WTC11 (cell line): Measurements from ENCODE around the gene PLCL2.

Source experiments
- CTCF ChIP-seq: fragments of 200-600 bp; IDR thresholded peaks from 2 replicates; pipeline ENCODE4 v1.8.0; 2022; ENCODE audit warnings: antibody characterized with exemption
- IRF2 ChIP-seq: sonication (generic); formaldehyde crosslinking; IDR thresholded peaks from 2 replicates; pipeline ENCODE4 v1.8.0; 2022; ENCODE audit warnings: low read depth, missing genetic modification reagents, borderline replicate concordance
- ZNF416 ChIP-seq: fragments of 250-450 bp; sonication (Bioruptor Pico); IDR thresholded peaks from 2 replicates; pipeline ENCODE4 v1.9.0; 2021; ENCODE audit warnings: mild to moderate bottlenecking, inconsistent platforms
- ZNF423 ChIP-seq: fragments of 250-450 bp; sonication (Bioruptor Pico); IDR thresholded peaks from 2 replicates; pipeline ENCODE4 v2.1.2; 2022; ENCODE audit warnings: mild to moderate bottlenecking, moderate library complexity

- TF ChIP-seq ZNF416 (CRISPR knock-in tag) (no peak), IRF2 (CRISPR knock-in tag) (no peak), ZNF423 (CRISPR knock-in tag) (no peak), CTCF (no peak)
These were observed 251.5 kb downstream of the PLCL2 start for GRCh38 chr3:17136136-17136721.
